Measurements from ENCODE around the gene ZNRF3.

Gene ZNRF3

GRCh38 chr22:29106839-29107238 is 223.5 kb downstream of the ZNRF3 start:
- H3K27me3 ChIP-seq (ENCODE audit: low read depth, low read length): peaks cover 29% of the 10 kb centered on the region
- no peaks in the 10 kb centered on the region for H3K9me3 ChIP-seq (ENCODE audit: insufficient read depth, low read length)
- H2AFZ ChIP-seq (ENCODE audit: low read depth, low read length): no peak overlapping the region
- H3K4me3 ChIP-seq (ENCODE audit: low read length): no peak overlapping the region
- no peak overlapping the region for H3K27ac ChIP-seq (ENCODE audit: low read length)
- no peak for TF ChIP-seq EZH2phosphoT487 (IDR thresholded peaks at IDR 0.05; ENCODE audit: low read depth)
- no peak for TF ChIP-seq CTCF (IDR thresholded peaks at IDR 0.05; ENCODE audit: low read depth, low read length)
- H4K20me1 ChIP-seq (ENCODE audit: insufficient read depth, low read length): no peaks in the 10 kb centered on the region
- H3K79me2 ChIP-seq (ENCODE audit: low read length): no peaks in the 10 kb centered on the region
- no peak overlapping the region for H3K4me2 ChIP-seq (ENCODE audit: low read length)
- no peaks in the 10 kb centered on the region for H3K4me1 ChIP-seq (ENCODE audit: low read length)
- H3K36me3 ChIP-seq (replicated peaks; ENCODE audit: low read depth, low read length): no peaks in the 10 kb centered on the region
- H3K9ac ChIP-seq (ENCODE audit: low read length): no peak overlapping the region
